SH-SY5Y (cell line): Measurements from ENCODE around the gene ALCAM.

Experiments
- GATA2 ChIP-seq: IDR thresholded peaks from 2 replicates; pipeline ENCODE4 v1.6.1; 2011; ENCODE audit warnings: mild to moderate bottlenecking, low read depth, low read length
- GATA3 ChIP-seq: IDR thresholded peaks from 2 replicates; pipeline ENCODE4 v1.6.1; 2011; ENCODE audit warnings: low read depth, mild to moderate bottlenecking, low read length, moderate library complexity

DNA sequence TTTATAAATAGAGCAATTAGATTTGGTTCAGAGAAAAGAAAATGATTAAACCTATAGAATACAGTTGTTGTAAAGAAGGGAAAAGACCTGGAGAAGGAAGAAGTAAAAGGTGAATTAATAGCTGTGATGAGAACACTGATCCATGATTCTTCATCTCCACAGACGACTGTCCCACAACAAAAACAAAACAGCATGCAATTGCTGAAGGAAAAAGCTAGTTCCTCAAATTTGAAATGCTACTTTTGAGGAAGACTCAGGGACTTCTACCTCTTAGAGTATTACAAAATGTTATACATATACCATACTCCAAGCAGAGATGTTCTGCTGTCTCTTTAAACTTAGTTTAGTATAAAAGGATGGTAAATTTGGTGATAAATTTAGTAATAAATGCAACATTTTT is 21.5 kb downstream of the ALCAM start:
- TF ChIP-seq GATA2 (no peak), GATA3 (no peak)
